Measurements from ENCODE around the gene SCLT1.

- TF ChIP-seq, protein P1, sequence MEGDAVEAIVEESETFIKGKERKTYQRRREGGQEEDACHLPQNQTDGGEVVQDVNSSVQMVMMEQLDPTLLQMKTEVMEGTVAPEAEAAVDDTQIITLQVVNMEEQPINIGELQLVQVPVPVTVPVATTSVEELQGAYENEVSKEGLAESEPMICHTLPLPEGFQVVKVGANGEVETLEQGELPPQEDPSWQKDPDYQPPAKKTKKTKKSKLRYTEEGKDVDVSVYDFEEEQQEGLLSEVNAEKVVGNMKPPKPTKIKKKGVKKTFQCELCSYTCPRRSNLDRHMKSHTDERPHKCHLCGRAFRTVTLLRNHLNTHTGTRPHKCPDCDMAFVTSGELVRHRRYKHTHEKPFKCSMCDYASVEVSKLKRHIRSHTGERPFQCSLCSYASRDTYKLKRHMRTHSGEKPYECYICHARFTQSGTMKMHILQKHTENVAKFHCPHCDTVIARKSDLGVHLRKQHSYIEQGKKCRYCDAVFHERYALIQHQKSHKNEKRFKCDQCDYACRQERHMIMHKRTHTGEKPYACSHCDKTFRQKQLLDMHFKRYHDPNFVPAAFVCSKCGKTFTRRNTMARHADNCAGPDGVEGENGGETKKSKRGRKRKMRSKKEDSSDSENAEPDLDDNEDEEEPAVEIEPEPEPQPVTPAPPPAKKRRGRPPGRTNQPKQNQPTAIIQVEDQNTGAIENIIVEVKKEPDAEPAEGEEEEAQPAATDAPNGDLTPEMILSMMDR (IDR thresholded peaks at IDR 0.05), result no peak
- no peak for TF ChIP-seq EZH2 (IDR thresholded peaks at IDR 0.05; ENCODE audit: borderline replicate concordance, insufficient read depth, low read depth, low read length, poor library complexity, severe bottlenecking)
Observed at GRCh38 chr4:129094347-129094746, 1.0 kb upstream of the SCLT1 start.

Data from B cell (primary cell).